SKM-1 treated with dmso at 0.1 percent for 144 hours (cell line): ENCODE data around the gene PPM1L.

Source experiments
- DNase-seq: peaks from one replicate; lab custom pipeline; 2025; ENCODE audit not compliant: unreplicated experiment; lab: John Stamatoyannopoulos, UW

PPM1L gene

GRCh38 chr3:160842021-160843005 is 86.3 kb downstream of the PPM1L start:
- no peak for DNase-seq

DNA sequence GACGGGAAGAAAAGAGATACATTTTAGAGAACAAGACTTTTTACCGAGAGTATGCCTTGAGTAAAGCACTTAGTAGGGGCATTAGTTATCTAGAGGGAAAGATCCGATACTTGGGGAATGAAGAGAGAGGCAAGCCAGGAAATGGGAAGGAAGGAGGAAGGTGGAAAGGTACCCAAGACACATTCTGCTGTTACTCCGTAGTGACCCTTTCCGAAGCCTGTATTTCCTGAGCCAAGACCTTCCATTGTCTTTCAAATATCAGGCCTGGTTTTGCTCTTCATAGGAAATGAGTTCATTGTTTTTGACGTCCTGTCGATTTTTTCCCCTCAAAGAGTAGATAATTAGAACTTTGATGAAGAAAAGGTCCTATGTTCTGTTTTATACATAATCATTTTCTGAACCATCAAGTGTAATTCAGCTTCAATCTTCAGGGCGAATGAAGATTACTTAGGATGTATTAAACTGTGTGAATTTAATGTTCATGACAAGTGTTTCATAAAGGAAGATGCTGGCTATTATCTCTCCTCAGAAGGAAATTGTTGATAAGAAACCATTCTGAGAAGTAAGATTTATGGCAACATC is 95.7 kb downstream of the PPM1L start:
- DNase-seq: no peak

- DNase-seq: no peak
Observed at GRCh38 chr3:160852856-160853255, 96.8 kb downstream of the PPM1L start.

DNA sequence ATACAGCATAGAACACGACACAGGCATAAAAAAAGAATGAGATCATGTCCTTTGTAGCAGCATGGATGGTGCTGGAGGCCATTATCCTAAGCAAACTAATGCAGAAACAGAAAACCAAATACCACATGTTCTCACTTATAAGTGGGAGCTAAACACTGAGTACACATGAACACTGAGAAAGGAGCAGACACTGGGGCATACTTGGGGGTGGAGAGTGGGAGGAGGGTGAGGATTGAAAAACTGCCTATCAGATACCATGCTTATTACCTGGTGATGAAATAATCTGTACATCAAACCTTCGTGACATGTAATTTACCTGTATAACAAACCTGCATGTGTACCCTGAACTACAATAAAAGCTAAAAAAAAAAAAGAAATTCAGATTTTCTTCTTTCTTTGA is 100.4 kb downstream of the PPM1L start:
- DNase-seq: no peak

DNA sequence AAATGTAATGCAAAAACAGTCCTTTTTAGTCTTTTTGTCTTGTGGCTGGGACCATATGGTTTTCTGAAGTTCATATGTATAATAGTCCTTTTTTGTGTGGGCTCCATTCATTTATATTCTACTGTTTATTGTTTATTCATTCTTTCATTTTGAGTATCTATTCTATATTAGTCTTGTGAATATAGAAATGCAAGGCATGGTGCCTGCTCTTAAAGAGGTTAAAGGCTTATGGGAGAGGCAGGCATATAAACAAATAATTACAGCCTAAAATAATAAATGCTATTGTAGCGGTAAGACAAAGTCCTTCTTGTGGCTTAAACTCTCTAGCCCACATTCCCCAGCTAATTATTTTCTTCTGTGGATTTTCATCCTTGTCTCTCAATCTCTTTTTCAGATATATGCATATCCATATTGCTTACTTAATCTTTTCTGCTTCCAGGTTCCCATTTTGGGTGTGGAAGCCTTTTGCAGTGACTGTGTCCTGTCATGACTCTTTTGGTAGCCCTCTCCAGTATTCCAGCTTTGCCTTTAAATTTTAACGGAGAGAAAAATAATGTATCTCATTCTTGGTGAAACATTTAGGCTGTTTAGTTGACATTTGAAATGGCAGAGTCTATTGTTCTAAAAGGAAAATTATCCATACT is 101.6 kb downstream of the PPM1L start:
- no peak for DNase-seq

DNA sequence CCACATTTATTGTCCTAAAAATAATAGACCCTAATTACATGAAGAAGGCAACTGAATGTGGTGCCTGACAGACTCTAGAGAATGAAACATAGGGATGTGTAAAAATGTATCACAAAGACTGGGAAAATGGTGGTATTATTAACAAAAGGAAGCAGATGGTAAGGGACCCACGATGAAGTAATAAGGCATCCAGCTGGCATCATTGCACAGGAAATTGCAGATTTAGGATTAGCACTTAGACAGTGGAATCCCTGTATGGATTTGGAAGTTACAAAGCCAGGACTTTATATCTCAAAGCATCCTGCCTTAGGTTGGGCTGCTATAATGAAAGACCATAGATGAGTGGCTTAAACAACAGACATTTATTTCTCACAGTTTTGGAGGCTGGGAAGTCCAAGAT is 104.3 kb downstream of the PPM1L start:
- DNase-seq: no peak

DNA sequence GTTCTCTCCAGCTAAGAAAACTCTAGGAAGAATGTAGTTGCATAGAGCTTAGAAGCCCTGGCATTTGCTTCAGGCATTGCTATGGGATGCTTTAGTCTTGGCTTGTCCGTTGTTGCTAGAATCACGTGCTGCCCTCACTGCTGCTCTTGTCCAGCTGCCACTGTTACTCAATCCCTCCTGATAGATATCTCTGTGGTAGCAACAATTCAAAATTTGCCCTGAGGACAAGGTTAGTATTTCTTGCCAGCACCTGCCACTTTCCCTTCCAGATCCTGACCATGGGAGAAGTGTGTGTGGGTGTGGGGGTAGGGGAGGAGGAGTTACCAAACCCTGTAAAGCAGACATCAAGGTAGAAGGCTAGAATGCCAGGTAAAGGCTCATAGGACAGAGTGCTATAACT is 113.8 kb downstream of the PPM1L start:
- no peak for DNase-seq

- DNase-seq: no peak
Observed at GRCh38 chr3:160870327-160870726, 114.3 kb downstream of the PPM1L start.

GRCh38 chr3:160874736-160875135 is 118.7 kb downstream of the PPM1L start:
- DNase-seq: no peak

DNA sequence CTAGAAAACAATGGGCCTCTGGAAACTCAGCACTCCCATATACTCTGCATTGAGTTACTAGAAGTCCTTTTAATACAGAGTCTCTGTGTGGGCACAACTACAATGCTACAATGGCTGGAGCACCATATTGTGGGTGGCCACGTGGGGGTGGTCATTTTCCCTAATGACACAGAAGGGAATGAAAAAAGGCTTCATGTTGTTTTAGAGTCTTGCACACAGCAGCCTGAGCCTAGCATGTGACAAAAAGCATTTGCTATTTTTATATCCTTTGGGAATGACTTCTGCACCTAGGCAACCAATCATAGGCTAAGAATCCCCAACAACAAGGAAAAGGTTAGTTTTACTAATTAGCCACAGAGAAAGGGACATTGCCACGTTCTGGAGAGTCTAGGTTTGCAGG is 120.6 kb downstream of the PPM1L start:
- DNase-seq: no peak

GRCh38 chr3:160879859-160880258 is 123.8 kb downstream of the PPM1L start:
- DNase-seq: no peak

DNA sequence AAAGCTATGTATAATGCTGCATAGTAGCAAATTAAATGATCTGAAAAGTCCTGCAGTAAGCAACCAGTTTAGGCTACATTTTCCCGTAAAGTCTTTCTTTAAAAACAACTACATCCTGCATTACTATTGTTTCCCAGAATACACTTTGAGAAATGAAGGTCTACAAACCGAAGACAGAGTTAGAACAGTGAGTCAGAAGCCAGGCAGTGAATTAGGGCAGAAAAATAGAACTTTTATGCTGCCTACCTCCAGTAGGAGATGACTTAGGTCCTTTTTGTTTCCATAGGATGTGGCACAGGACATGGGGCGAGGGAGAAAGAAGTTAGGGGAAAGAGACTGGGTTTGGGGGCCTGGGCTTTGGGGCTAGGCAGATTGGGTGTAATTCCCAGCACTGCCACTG is 127.3 kb downstream of the PPM1L start:
- DNase-seq: no peak

- DNase-seq: no peak
Observed at GRCh38 chr3:160885791-160886286, 129.8 kb downstream of the PPM1L start.

- no peak for DNase-seq
Observed at GRCh38 chr3:160886421-160886820, 130.4 kb downstream of the PPM1L start.

- DNase-seq: no peak
Observed at GRCh38 chr3:160893207-160893606, 137.2 kb downstream of the PPM1L start.

DNA sequence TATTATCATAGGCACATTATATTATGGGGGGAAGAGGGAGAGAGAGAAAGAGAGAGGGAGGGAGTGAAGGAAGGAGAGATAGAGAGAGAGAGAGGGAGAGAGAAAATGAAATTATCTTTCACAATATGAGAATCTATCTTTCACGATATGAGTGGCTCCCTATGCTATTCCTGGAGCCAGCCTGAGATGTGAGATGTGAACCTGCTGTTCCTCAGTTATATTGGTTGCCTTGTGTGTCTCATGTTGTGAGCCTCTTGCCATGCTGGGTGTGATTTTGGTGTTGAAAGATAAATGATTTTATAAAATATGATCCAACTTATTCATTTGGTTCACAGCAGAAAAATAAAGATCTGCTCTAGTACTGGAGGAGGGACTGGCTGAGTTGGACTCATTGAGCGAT is 148.7 kb downstream of the PPM1L start:
- no peak for DNase-seq

GRCh38 chr3:160906646-160907045 is 150.6 kb downstream of the PPM1L start:
- DNase-seq: no peak

DNA sequence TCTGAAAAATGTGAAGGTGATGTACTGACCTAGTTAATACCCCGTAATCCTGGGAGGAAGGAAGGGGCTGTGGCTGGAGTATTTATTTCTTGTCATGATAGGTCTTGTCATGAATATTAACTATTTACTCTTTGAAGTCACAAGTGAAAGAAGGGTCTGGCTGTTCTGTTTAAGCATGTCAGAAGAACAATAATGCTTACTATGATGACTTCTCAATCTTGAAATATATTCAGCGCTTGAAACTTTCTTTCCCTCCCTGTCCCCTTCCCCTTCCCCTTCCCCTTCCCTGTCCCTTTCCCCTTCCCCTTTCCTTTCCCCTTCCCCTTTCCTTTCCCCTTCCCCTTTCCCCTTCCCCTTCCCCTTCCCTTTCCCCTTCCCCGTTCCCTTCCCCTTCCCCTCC is 153.9 kb downstream of the PPM1L start:
- no peak for DNase-seq

GRCh38 chr3:160911411-160911810 is 155.4 kb downstream of the PPM1L start:
- DNase-seq: no peak

GRCh38 chr3:160916472-160916871 is 160.4 kb downstream of the PPM1L start:
- DNase-seq: no peak

DNA sequence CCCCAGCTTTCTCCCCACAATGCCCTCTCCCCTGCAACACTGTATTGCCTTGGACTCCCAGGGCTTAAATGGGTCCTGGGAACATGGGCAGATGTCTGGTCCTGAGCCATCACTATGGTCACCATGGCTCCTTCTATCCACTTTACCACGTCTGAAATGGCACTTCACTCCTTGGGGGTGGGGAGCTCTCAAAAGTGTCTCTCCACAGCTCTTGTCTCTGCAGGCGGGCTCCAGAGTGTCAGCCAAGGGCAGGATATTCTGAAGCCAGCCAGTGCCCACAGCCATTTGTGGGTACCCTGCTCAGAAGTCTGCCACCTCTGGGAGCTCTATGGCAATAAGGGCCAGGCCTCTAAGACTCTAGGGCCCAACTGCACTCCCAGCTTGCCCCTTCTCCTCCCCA is 163.9 kb downstream of the PPM1L start:
- DNase-seq: no peak
